Thoracic aorta (tissue), 2 donors: Measurements from ENCODE around the gene CPEB3. TPM values are rescaled to one million over a fixed set of nuclear protein-coding genes. Genes with fewer than 3 reads are reported as not detected.

Experiments used
- ATAC-seq: fragments of 150-250 bp; one replicate; pipeline ENCODE4 v1.8.0; 2017; ENCODE audit warnings: low read depth; ENCODE audit not compliant: insufficient number of reproducible peaks, low FRiP score
- DNase-seq: peaks from one replicate; pipeline ENCODE4 v3.0.0-alpha.2; 2020; ENCODE audit warnings: low spot score
- H3K27ac ChIP-seq, 2 donors: fragments of 200-600 bp; sonication (generic); 1 replicate in 1 of 2; 2 replicates in 1 of 2; pipeline ENCODE4 v1.5.1; 2016; ENCODE audit warnings: mild to moderate bottlenecking in 2 of 2, moderate library complexity in 2 of 2
- H3K27me3 ChIP-seq: fragments of 200-600 bp; sonication (generic); replicated peaks from 2 replicates; pipeline ENCODE4 v1.6.0; 2016; ENCODE audit warnings: mild to moderate bottlenecking; ENCODE audit not compliant: insufficient read depth
- H3K36me3 ChIP-seq: fragments of 200-600 bp; sonication (generic); one replicate; pipeline ENCODE4 v1.5.1; 2016
- H3K4me1 ChIP-seq, 2 donors: fragments of 200-600 bp; sonication (generic); 1 replicate in 1 of 2; 2 replicates in 1 of 2; pipeline versions ENCODE4 v1.5.1 to v1.6.0; 2016; ENCODE audit warnings: low read depth in 2 of 2, mild to moderate bottlenecking in 1 of 2; ENCODE audit not compliant: control insufficient read depth in 1 of 2
- H3K4me3 ChIP-seq: fragments of 200-600 bp; sonication (generic); 2 replicates; pipeline ENCODE4 v1.5.1; 2016; ENCODE audit warnings: mild to moderate bottlenecking
- H3K9me3 ChIP-seq: fragments of 200-600 bp; sonication (generic); 2 replicates; pipeline ENCODE4 v1.5.1; 2016
- CTCF ChIP-seq: fragments of 200-600 bp; sonication (generic); IDR thresholded peaks from one replicate; pipeline ENCODE4 v1.5.1; 2019; ENCODE audit warnings: antibody characterized with exemption
- total RNA-seq, 2 donors: library from RNA; depleted of rRNA; stranded (reverse); fragments of >200 nt; gene quantifications; one replicate each; pipeline versions ENCODE4 v1.1.0 to v1.2.3, GENCODE V29; 2016

Gene CPEB3
- total RNA-seq, 2 donors from 2014 or later = 6.8 to 12.2 TPM

DNA sequence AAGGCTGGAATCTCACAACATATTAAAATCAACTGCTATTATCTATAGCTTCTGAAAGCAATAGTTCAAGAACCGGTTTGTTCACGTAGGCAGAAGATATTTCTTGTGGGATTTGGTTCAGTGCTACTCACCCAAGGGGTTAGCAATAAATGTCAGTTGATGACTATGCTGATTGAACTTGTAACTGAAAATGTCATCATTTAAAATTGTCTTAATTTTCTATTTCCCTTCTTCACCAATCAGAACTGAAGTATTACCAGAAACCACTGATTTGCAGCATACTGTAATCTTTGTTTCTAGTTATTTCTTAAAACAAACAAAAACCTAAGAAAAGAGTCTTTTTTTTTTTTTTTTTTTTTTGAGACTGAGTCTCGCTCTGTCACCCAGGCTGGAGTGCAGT, 46.1 kb downstream of the CPEB3 start:
- ATAC-seq = no peak
- no peak for TF ChIP-seq CTCF
- peaks cover 2% of the 10 kb centered on the region for H3K36me3 ChIP-seq
- peaks cover 3 to 11% of the 10 kb centered on the region in 2 donors for H3K4me1 ChIP-seq
- no peak overlapping the region for H3K27ac ChIP-seq
- no peak for DNase-seq
- H3K9me3 ChIP-seq = no peaks in the 10 kb centered on the region
- H3K27me3 ChIP-seq = no peaks in the 10 kb centered on the region
- no peak overlapping the region for H3K4me3 ChIP-seq

- peaks cover 9 to 26% of the 10 kb centered on the region in 2 donors for H3K4me1 ChIP-seq
- peak overlapping the region; percentile 54 for H3K4me3 ChIP-seq
- no peaks in the 10 kb centered on the region for H3K27me3 ChIP-seq
- TF ChIP-seq CTCF = no peak
- H3K27ac ChIP-seq = no peak overlapping the region
- DNase-seq (no peak), ATAC-seq (no peak)
- H3K9me3 ChIP-seq = no peaks in the 10 kb centered on the region
- H3K36me3 ChIP-seq = no peaks in the 10 kb centered on the region
Observed at GRCh38 chr10:92242910-92243671, 47.8 kb downstream of the CPEB3 start.

GRCh38 chr10:92242380-92242779, 48.5 kb downstream of the CPEB3 start:
- DNase-seq (no peak), ATAC-seq (no peak)
- Histone ChIP-seq H3K27ac (no peak overlapping the region), H3K4me3 (no peak overlapping the region), H3K9me3 (no peaks in the 10 kb centered on the region), H3K27me3 (no peaks in the 10 kb centered on the region), H3K36me3 (no peaks in the 10 kb centered on the region), H3K4me1 (peaks cover 10 to 29% of the 10 kb centered on the region in 2 donors)
- TF ChIP-seq CTCF = no peak

- H3K4me1 ChIP-seq = peaks cover 10 to 29% of the 10 kb centered on the region in 2 donors
- ATAC-seq (no peak), DNase-seq (no peak)
- TF ChIP-seq CTCF = no peak
- no peaks in the 10 kb centered on the region for H3K27me3 ChIP-seq
- H3K36me3 ChIP-seq = no peaks in the 10 kb centered on the region
- peak overlapping the region; percentile 81 for H3K4me3 ChIP-seq
- H3K27ac ChIP-seq = peak overlapping the region; percentile 12 to 61
- no peaks in the 10 kb centered on the region for H3K9me3 ChIP-seq
Observed at GRCh38 chr10:92241501-92241900, 49.4 kb downstream of the CPEB3 start.

DNA sequence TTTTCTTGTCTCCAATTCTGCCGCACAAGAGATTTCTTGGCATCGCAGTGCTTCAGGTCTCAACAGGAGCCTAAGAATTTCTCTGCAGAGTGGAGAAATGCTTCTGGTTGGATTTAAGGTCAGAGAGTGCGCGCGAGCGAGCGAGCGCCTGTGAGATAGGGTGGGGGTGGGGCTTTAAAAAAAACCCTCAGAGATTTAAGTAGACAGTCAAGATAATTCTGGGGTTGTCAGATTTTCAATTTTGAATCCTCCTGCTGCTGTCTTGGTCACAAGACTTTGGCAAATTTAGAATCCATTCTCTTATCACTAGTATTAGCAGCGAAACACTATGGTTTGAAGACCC, 49.7 kb downstream of the CPEB3 start:
- DNase-seq (no peak), ATAC-seq (no peak)
- TF ChIP-seq CTCF = no peak
- H3K4me3 ChIP-seq = peak overlapping the region; percentile 81
- peaks cover 10 to 29% of the 10 kb centered on the region in 2 donors for H3K4me1 ChIP-seq
- H3K9me3 ChIP-seq = no peaks in the 10 kb centered on the region
- peak overlapping the region; percentile 12 to 61 for H3K27ac ChIP-seq
- H3K36me3 ChIP-seq = no peaks in the 10 kb centered on the region
- H3K27me3 ChIP-seq = no peaks in the 10 kb centered on the region
